Measurements from ENCODE around the gene KREMEN2. TPM values are rescaled to one million over a fixed set of nuclear protein-coding genes. Genes with fewer than 3 reads are reported as not detected.

Gene KREMEN2
- total and polyA plus RNA-seq, 4 donors, result not detected

GRCh38 chr16:2990891-2991290, 26.8 kb downstream of the KREMEN2 start:
- Histone ChIP-seq H3K36me3 (ENCODE audit: control insufficient read depth in 4 of 4, insufficient read depth in 3 of 4, low read depth in 1 of 4, low read length in 3 of 4) (no peaks in the 10 kb centered on the region), H3K27me3 (ENCODE audit: control insufficient read depth in 4 of 4, insufficient read depth in 4 of 4, low read length in 3 of 4) (no peaks in the 10 kb centered on the region), H3K4me1 (ENCODE audit: control insufficient read depth in 4 of 4, insufficient read depth in 4 of 4, low read length in 3 of 4) (peaks cover 0 to 6% (median 1%) of the 10 kb centered on the region in 4 donors), H3K27ac (ENCODE audit: low read depth in 1 of 2, low read length in 2 of 2) (no peak overlapping the region), H3K4me3 (ENCODE audit: low read depth in 1 of 3, low read length in 3 of 3) (no peak overlapping the region), H3K9ac (ENCODE audit: low read depth in 1 of 2, low read length in 2 of 2) (no peak overlapping the region), H3K9me3 (ENCODE audit: control insufficient read depth in 4 of 4, low read length in 3 of 4) (no peaks in the 10 kb centered on the region)
- DNase-seq (ENCODE audit: low spot score), result no peak
- WGBS, result 81% methylated on average over 10 of the region's 10 CpGs
- TF ChIP-seq HNF4A (conservative IDR thresholded peaks at IDR 0.05) (no peak), CTCF (IDR thresholded peaks at IDR 0.05; ENCODE audit: low read depth, low read length, missing input control) (no peak), FOXA2 (IDR thresholded peaks at IDR 0.05) (no peak), YY1 (IDR thresholded peaks at IDR 0.05) (no peak), FOXA1 (IDR thresholded peaks at IDR 0.05) (no peak), GABPA (IDR thresholded peaks at IDR 0.05 in 1 of 2, conservative IDR thresholded peaks at IDR 0.05 in 1 of 2) (no peak), MAX (IDR thresholded peaks at IDR 0.05) (no peak), REST (IDR thresholded peaks at IDR 0.05) (no peak)

- H3K27ac ChIP-seq (ENCODE audit: low read depth in 1 of 2, low read length in 2 of 2), result no peak overlapping the region
- DNase-seq (ENCODE audit: low spot score), result no peak
- WGBS, result 88% methylated on average over 12 of the region's 12 CpGs
- no peak overlapping the region for H3K4me3 ChIP-seq (ENCODE audit: low read depth in 1 of 3, low read length in 3 of 3)
- H3K27me3 ChIP-seq (ENCODE audit: control insufficient read depth in 4 of 4, insufficient read depth in 4 of 4, low read length in 3 of 4), result no peaks in the 10 kb centered on the region
- H3K9ac ChIP-seq (ENCODE audit: low read depth in 1 of 2, low read length in 2 of 2), result no peak overlapping the region
- H3K36me3 ChIP-seq (ENCODE audit: control insufficient read depth in 4 of 4, insufficient read depth in 3 of 4, low read depth in 1 of 4, low read length in 3 of 4), result no peaks in the 10 kb centered on the region
- no peaks in the 10 kb centered on the region for H3K4me1 ChIP-seq (ENCODE audit: control insufficient read depth in 4 of 4, insufficient read depth in 4 of 4, low read length in 3 of 4)
- H3K9me3 ChIP-seq (ENCODE audit: control insufficient read depth in 4 of 4, low read length in 3 of 4), result no peaks in the 10 kb centered on the region
- TF ChIP-seq EGR1 (IDR thresholded peaks at IDR 0.05; ENCODE audit: low read depth in 2 of 2), result no peak
- TF ChIP-seq YY1 (IDR thresholded peaks at IDR 0.05), result no peak
- TF ChIP-seq SP1 (IDR thresholded peaks at IDR 0.05), result no peak
- TF ChIP-seq NR2F2 (IDR thresholded peaks at IDR 0.05), result no peak
- no peak for TF ChIP-seq GABPA (IDR thresholded peaks at IDR 0.05 in 1 of 2, conservative IDR thresholded peaks at IDR 0.05 in 1 of 2)
- no peak for TF ChIP-seq MAX (IDR thresholded peaks at IDR 0.05)
- TF ChIP-seq ATF3 (IDR thresholded peaks at IDR 0.05), result no peak
- no peak for TF ChIP-seq REST (IDR thresholded peaks at IDR 0.05)
- TF ChIP-seq FOXA1 (IDR thresholded peaks at IDR 0.05), result no peak
- no peak for TF ChIP-seq JUND (IDR thresholded peaks at IDR 0.05)
- TF ChIP-seq RXRA (IDR thresholded peaks at IDR 0.05), result no peak
- no peak for TF ChIP-seq RAD21 (IDR thresholded peaks at IDR 0.05)
- TF ChIP-seq TAF1 (conservative IDR thresholded peaks at IDR 0.05), result no peak
- TF ChIP-seq ZBTB33 (IDR thresholded peaks at IDR 0.05), result no peak
- TF ChIP-seq HNF4G (IDR thresholded peaks at IDR 0.05), result no peak
Measured at GRCh38 chr16:2991566-2992261, 27.6 kb downstream of the KREMEN2 start.
